K562 (cell line): ENCODE measurements around the gene NDUFB7. TPM values are rescaled to one million over a fixed set of nuclear protein-coding genes. Genes with fewer than 3 reads are reported as not detected.

Source experiments
- BDP1 ChIP-seq: IDR thresholded peaks from 3 replicates; pipeline ENCODE4 v1.6.1; 2011; ENCODE audit not compliant: insufficient read length, insufficient read depth
- CTBP1 ChIP-seq: fragments of 450-650 bp; IDR thresholded peaks from 2 replicates; pipeline ENCODE4 v1.6.1; 2016; ENCODE audit warnings: borderline replicate concordance
- FOXO4 ChIP-seq: fragments of 450-650 bp; formaldehyde crosslinking; IDR thresholded peaks from 2 replicates; pipeline ENCODE4 v1.4.0; 2020; ENCODE audit warnings: mild to moderate bottlenecking, moderate library complexity
- ILK ChIP-seq: fragments of 450-650 bp; IDR thresholded peaks from 2 replicates; pipeline ENCODE4 v1.6.1; 2016; ENCODE audit warnings: missing genetic modification characterization, low read depth, mild to moderate bottlenecking, missing compliant biosample characterization, moderate library complexity, borderline replicate concordance
- KDM1A ChIP-seq, 2 experiments: fragments of 450-650 bp; IDR thresholded peaks; 2 replicates each; pipeline ENCODE4 v1.6.1; 2016; ENCODE audit warnings: mild to moderate bottlenecking in 2 of 2
- REST ChIP-seq, 2 experiments: fragments of 450-650 bp; formaldehyde crosslinking in 1 of 2; IDR thresholded peaks; 2 replicates each; pipeline versions ENCODE4 v1.4.0 to v1.6.1; 2014 to 2020; ENCODE audit warnings: mild to moderate bottlenecking in 2 of 2, borderline replicate concordance in 1 of 2, low read depth in 1 of 2
- TEAD4 ChIP-seq, 2 experiments: sonication (generic) in 1 of 2; formaldehyde crosslinking in 1 of 2; IDR thresholded peaks; 2 replicates each; pipeline versions ENCODE4 v1.6.1 to v1.8.0; 2012 to 2022; ENCODE audit warnings: borderline replicate concordance in 1 of 2, inconsistent platforms in 1 of 2, low read length in 1 of 2, mild to moderate bottlenecking in 1 of 2, missing genetic modification reagents in 1 of 2
- THRAP3 ChIP-seq: fragments of 450-650 bp; IDR thresholded peaks from 2 replicates; pipeline ENCODE4 v1.6.1; 2016; ENCODE audit warnings: mild to moderate bottlenecking, inconsistent platforms, borderline replicate concordance
- ZNF146 ChIP-seq: IDR thresholded peaks from one replicate; pipeline ENCODE4 v1.6.1; 2018; ENCODE audit warnings: missing compliant biosample characterization; ENCODE audit not compliant: unreplicated experiment
- ZNF217 ChIP-seq: sonication (generic); formaldehyde crosslinking; IDR thresholded peaks from 2 replicates; pipeline ENCODE4 v1.8.0; 2022; ENCODE audit warnings: mild to moderate bottlenecking, missing genetic modification reagents
- ZNF3 ChIP-seq: fragments of 250-450 bp; sonication (Bioruptor Pico); IDR thresholded peaks from 2 replicates; pipeline ENCODE4 v1.5.0; 2021; ENCODE audit warnings: mild to moderate bottlenecking, moderate library complexity
- ZNF766 ChIP-seq: fragments of 200-800 bp; sonication (Bioruptor generic); conservative IDR thresholded peaks from 2 replicates; pipeline ENCODE4 v1.6.1; 2016; ENCODE audit warnings: missing genetic modification characterization, missing compliant biosample characterization
- polyA plus RNA-seq, 8 experiments: library from polyadenylated mRNA; depleted of rRNA in 4 of 8; stranded (reverse) in 5 of 8; unstranded in 3 of 8; fragments of >200 nt; fragmentation: Nextera tagmentation in 2 of 8; fragmentation: Illumina TruSeq in 1 of 8; extraction: Ambion mirVana in 2 of 8; extraction: Trizol in 1 of 8; gene quantifications; 2 replicates each; pipeline versions ENCODE4 v1.2.1 to v1.2.3, GENCODE V29; 2011 to 2014; ENCODE audit warnings: inconsistent platforms in 1 of 8, missing spikeins in 1 of 8
- total RNA-seq, 7 experiments: library from RNA; depleted of rRNA in 6 of 7; stranded (reverse); fragments of >200 nt in 6 of 7; fragmentation: Illumina TruSeq in 2 of 7; extraction: Trizol in 2 of 7; gene quantifications; 2 replicates each; pipeline versions ENCODE4 v1.2.1 to v1.2.3, GENCODE V29; 2011 to 2021; ENCODE audit warnings: low replicate concordance in 1 of 7

NDUFB7 gene
- total and polyA plus RNA-seq, 9 of the 15 experiments (the other 6 are each of a cell fraction or from before 2014, with no cell fraction given): 14.9 to 842 (median 137) TPM

DNA sequence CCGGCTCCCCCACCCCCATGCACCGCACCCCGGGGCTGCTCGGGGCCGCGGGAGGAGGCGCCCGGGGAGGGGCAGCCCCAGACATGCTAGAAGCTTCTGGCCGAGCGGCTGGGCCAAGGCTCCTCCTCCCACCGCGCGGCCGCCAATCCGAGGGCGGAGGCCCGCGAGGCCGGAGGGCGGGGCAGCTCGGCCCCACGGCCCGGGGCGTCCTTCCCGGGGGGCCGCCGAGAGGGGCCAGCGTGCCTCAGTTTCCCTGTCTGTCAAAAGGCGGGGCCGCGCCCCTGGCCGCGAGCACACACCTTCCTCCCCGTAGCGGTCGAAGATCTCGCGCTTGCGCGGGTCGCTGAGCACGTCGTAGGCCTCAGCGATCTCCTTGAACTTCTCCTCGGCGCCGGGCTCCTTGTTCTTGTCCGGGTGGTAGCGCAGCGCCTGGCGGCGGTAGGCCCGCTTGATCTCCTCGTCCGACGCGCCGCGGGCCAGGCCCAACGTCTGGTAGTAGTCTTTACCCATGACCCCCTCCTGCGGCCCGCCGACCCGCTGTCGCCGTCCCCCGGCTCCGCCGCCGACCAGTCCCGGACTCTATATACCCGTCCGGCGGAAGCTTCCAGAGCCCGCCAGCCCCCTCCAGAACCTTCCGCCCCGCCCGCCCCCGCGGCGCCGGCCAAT is 53.9 kb downstream of the NDUFB7 start, which contains the start of gene DNAJB1 (continued):
- peak; percentile 13 for TF ChIP-seq CTBP1
- no peak for TF ChIP-seq BDP1
- TF ChIP-seq TEAD4 (IDR thresholded peaks at IDR 0.05; ENCODE audit: low read length): no peak
- TF ChIP-seq TEAD4 (CRISPR knock-in tag; IDR thresholded peaks at IDR 0.05; ENCODE audit: borderline replicate concordance): no peak
- no peak for TF ChIP-seq ZNF3 (CRISPR knock-in tag)
- TF ChIP-seq ZNF146: no peak
- no peak for TF ChIP-seq KDM1A (IDR thresholded peaks at IDR 0.05)
- TF ChIP-seq THRAP3: no peak
- no peak for TF ChIP-seq ILK (tag)
- no peak for TF ChIP-seq ZNF217
- no peak for TF ChIP-seq FOXO4 (CRISPR knock-in tag)
- no peak for TF ChIP-seq REST (IDR thresholded peaks at IDR 0.05; ENCODE audit: borderline replicate concordance)
- TF ChIP-seq REST (CRISPR knock-in tag; IDR thresholded peaks at IDR 0.05; ENCODE audit: low read depth): no peak
- TF ChIP-seq ZNF766 (CRISPR knock-in tag): no peak
